Astrocyte of the cerebellum (primary cell): ENCODE measurements around the gene SLC2A5.

ENCODE experiments used
- DNase-seq: peaks from one replicate; pipeline ENCODE4 v3.0.0-alpha.2; 2011; ENCODE audit warnings: low read depth
- H3K4me3 ChIP-seq: 2 replicates; pipeline ENCODE4 v1.5.1; 2011; ENCODE audit warnings: mild to moderate bottlenecking, low read depth, low read length, moderate library complexity
- in situ Hi-C: cut with HindIII; loops from 2 replicates; pipeline ENCODE4 v1.10.0; 2017; ENCODE audit warnings: low sequenced_read_pairs
- TF ChIP-seq, protein P1 (sequence below): IDR thresholded peaks from 2 replicates; pipeline ENCODE4 v1.5.1; 2012; ENCODE audit warnings: low read length, low read depth, moderate library complexity, mild to moderate bottlenecking; ENCODE audit errors: missing control alignments

The SLC2A5 gene

DNA sequence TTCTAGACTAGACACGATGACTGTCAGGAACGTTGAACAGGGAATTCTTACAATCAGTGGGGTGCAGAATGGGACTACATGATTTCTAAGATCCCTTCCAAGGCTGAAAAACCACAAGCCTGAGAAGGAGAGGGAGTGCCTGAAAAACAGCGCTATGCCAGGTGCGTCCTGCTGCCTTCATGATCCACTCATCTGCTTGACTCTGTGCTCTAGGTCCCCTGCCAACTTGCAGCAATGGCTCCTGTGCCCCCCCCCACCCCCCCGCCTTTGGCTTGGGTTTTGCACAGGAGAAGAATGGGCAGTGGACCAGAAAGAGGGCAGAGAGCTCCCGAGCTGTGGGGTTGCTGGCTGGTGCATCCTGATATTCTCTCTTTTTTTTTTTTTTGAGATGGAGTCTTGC is 49.1 kb downstream of the SLC2A5 start:
- TF ChIP-seq, protein P1, sequence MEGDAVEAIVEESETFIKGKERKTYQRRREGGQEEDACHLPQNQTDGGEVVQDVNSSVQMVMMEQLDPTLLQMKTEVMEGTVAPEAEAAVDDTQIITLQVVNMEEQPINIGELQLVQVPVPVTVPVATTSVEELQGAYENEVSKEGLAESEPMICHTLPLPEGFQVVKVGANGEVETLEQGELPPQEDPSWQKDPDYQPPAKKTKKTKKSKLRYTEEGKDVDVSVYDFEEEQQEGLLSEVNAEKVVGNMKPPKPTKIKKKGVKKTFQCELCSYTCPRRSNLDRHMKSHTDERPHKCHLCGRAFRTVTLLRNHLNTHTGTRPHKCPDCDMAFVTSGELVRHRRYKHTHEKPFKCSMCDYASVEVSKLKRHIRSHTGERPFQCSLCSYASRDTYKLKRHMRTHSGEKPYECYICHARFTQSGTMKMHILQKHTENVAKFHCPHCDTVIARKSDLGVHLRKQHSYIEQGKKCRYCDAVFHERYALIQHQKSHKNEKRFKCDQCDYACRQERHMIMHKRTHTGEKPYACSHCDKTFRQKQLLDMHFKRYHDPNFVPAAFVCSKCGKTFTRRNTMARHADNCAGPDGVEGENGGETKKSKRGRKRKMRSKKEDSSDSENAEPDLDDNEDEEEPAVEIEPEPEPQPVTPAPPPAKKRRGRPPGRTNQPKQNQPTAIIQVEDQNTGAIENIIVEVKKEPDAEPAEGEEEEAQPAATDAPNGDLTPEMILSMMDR, result no peak
- H3K4me3 ChIP-seq, result no peak overlapping the region
- no peak for DNase-seq
- in situ Hi-C loops, result no loop called here

DNA sequence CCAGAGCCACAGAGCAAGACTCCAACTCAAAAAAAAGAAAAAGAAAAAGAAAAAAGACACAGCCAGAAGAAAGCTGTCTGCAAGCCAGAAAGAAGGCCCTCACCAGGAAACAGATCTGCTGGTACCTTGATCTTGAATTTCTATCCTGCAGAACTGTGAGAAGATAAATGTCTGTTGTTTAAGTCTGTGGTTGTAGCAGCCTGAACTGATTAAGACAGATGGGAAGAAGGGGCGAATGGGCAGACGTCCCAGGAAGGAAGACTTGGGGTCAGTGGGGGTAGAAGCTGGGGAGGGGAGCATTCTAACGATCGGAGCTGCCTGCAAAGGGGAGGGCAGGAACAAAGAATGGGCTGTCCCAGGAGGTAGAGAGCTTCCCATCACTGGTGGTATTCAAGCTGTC is 49.5 kb downstream of the SLC2A5 start:
- no peak overlapping the region for H3K4me3 ChIP-seq
- peak; percentile 38 for DNase-seq
- TF ChIP-seq, protein P1, result no peak
- in situ Hi-C loops, result no loop called here

DNA sequence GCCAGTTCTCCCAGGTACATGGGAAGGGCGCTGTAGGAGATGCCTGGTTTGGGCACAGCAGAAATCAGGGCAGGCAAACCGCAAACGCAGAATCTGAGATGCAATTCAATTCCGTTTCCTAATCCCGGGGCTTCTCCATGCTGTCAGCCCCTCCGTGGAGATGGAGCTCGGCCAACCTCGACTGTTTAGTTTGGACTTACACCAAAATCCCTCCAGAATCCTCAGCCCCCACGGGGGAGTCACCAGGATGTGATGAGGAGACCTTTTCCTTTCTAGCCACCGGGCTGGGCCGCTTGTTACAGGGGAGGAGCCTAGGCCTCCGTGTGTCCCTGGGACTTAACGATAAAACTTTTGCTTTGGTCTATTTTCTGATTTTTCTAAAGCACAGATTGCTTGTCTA is 51.1 kb downstream of the SLC2A5 start:
- TF ChIP-seq, protein P1, result no peak
- no peak overlapping the region for H3K4me3 ChIP-seq
- in situ Hi-C loops, result no loop called here
- DNase-seq, result no peak

DNA sequence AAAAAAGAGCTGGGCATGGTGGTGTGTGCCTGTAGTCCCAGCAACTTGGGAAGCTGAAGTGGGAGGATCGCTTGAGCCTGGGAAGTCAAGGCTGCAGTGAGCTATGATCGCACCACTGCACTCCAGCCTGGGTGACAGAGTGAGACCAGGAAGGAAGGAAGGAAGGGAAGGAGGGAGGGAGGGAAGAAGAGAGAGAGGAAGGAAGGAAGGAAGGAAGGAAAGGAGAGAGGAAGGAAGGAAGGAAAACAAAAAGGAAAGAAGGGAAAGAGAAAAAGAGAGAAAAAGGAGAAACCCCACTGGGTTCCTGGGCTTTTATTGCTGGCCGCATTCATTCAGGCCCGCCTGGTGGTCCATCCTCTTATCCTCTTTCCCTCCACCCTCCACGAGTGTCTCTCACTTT is 53.0 kb downstream of the SLC2A5 start:
- no peak overlapping the region for H3K4me3 ChIP-seq
- TF ChIP-seq, protein P1, result no peak
- in situ Hi-C loops, result no loop called here
- DNase-seq, result no peak

DNA sequence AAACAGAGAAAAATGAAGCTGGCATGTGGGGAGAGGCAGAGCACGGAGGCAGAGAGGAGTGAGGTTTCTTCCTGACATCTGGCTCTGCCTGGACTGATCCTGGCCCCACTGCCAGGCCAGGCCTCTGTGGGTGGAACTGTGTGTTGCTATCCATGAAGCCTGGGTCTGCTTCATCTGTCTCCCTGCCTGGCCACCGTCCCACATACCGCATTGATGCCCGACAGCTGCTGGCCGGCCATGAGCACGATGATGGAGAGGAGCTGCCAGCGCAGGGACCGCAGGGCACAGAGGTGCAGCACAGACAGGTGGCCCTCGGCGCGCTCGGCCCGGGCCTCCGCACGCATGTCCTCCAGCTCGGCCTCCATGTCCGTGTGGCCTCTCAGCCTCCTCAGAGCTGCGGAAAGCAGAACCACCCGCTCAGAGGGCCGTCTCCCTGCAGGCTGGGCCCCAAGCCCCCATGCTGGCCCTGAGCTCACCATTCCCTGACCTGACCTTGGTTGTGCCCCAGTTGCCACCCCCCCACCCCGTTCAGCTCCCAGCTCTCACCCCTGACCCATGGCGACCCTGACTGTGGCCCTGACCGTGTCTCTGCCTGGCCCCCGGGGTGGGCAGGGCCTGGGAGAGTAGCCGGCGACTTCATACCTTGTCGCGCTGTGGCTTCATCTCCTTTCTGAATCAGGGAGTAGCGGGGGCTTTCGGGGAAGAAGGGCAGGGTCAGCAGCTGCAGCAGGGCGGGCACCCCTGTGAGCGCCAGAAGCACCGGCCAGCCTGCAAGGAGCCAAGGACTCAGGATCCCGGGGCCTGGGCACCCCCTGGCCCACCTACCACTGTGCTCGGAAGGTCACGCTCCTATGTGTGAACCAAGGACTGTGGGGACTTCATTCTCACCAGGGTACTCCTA is 54.7 kb downstream of the SLC2A5 start:
- in situ Hi-C loops, result no loop called here
- TF ChIP-seq, protein P1, result no peak
- no peak overlapping the region for H3K4me3 ChIP-seq
- DNase-seq, result no peak

DNA sequence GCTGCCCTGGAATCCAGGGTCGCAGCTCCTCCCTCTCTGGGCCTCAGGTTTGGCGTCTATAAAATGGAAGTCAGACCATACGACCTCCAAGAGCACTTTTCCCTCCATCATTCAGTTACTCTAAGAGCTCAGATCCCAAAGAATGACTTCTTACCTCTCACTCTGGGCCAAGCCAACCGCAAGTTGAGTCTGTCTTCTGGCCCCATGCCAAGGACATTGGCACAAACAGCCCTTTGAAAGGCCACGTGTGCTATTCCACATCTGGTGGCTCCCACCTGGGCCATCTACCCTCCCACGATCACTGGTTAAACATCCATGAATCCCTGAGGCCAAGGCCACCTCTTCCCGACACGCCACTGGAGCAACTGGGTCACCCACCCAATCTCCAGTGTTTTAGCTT is 55.6 kb downstream of the SLC2A5 start:
- TF ChIP-seq, protein P1, result no peak
- in situ Hi-C loops, result no loop called here
- no peak overlapping the region for H3K4me3 ChIP-seq
- no peak for DNase-seq
